HS-27A (cell line): Measurements from ENCODE around the gene SORCS2.
"Not testable (repeated sequence)": the region's sequence is repeated elsewhere in the genome, so short reads cannot be mapped to it uniquely, and the experiment has no call there.

ENCODE experiments used
- DNase-seq: peaks from one replicate; pipeline ENCODE4 v3.0.0-alpha.2; 2012; ENCODE audit warnings: low read depth, missing footprints

Gene SORCS2

GRCh38 chr4:7199771-7200441, 7.6 kb downstream of the SORCS2 start:
- no peak for DNase-seq

GRCh38 chr4:7200801-7201200, 8.5 kb downstream of the SORCS2 start:
- no peak for DNase-seq

- no peak for DNase-seq
Observed at GRCh38 chr4:7201420-7202305, 9.3 kb downstream of the SORCS2 start.

- no peak for DNase-seq
Observed at GRCh38 chr4:7202411-7202810, 10.1 kb downstream of the SORCS2 start.

GRCh38 chr4:7204656-7205387, 12.5 kb downstream of the SORCS2 start:
- no peak for DNase-seq

- no peak for DNase-seq
Observed at GRCh38 chr4:7206385-7206784, 14.0 kb downstream of the SORCS2 start.

GRCh38 chr4:7206911-7207567, 14.7 kb downstream of the SORCS2 start:
- DNase-seq: no peak

- no peak for DNase-seq
Observed at GRCh38 chr4:7207628-7208231, 15.4 kb downstream of the SORCS2 start.

GRCh38 chr4:7208509-7209451, 16.4 kb downstream of the SORCS2 start:
- no peak for DNase-seq

- DNase-seq: no peak
Observed at GRCh38 chr4:7209699-7210098, 17.4 kb downstream of the SORCS2 start.

GRCh38 chr4:7210824-7211223, 18.5 kb downstream of the SORCS2 start:
- peak; percentile 55 for DNase-seq

GRCh38 chr4:7212101-7212674, 19.9 kb downstream of the SORCS2 start:
- DNase-seq: no peak

GRCh38 chr4:7212921-7213320, 20.6 kb downstream of the SORCS2 start:
- DNase-seq: no peak

GRCh38 chr4:7213807-7214206, 21.5 kb downstream of the SORCS2 start:
- DNase-seq: no peak

- no peak for DNase-seq
Observed at GRCh38 chr4:7214359-7214758, 22.0 kb downstream of the SORCS2 start.

- DNase-seq: not testable (repeated sequence)
Observed at GRCh38 chr4:7215187-7215586, 22.8 kb downstream of the SORCS2 start.

GRCh38 chr4:7217039-7217438, 24.7 kb downstream of the SORCS2 start:
- DNase-seq: no peak

GRCh38 chr4:7217474-7218321, 25.4 kb downstream of the SORCS2 start:
- DNase-seq: no peak

GRCh38 chr4:7218686-7219085, 26.3 kb downstream of the SORCS2 start:
- no peak for DNase-seq
